Hepatic stellate cell (primary cell): ENCODE results near the gene BSG.

Experiments
- DNase-seq: peaks from one replicate; pipeline ENCODE4 v3.0.0; 2011; ENCODE audit warnings: low spot score

The BSG gene

DNA sequence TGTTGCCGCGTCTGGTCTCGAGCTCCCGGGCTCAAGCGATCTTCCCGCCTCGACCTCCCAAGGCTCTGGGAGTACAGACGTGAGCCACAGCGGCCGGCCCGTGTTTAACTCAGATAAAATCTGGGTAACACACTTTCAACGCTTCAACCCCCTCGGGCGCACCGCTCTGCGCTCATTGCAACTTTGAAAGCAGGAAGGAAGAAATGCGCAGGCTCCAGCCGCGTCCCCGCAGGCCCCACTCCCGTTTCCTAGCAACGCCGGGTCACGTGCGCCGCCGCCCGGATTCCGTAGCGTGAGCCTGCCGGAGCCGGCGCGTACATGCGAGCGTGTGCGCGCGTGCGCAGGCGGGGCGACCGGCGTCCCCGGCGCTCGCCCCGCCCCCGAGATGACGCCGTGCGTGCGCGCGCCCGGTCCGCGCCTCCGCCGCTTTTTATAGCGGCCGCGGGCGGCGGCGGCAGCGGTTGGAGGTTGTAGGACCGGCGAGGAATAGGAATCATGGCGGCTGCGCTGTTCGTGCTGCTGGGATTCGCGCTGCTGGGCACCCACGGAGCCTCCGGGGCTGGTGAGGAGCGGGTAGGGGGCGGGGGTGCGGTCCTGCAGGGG lies at the start of gene BSG:
Gene BSG (plus strand): TSS at position 457 of the 603 bp plus-strand sequence. CDS start 39 bp downstream, at position 496.
- peak; percentile 100 for DNase-seq

DNA sequence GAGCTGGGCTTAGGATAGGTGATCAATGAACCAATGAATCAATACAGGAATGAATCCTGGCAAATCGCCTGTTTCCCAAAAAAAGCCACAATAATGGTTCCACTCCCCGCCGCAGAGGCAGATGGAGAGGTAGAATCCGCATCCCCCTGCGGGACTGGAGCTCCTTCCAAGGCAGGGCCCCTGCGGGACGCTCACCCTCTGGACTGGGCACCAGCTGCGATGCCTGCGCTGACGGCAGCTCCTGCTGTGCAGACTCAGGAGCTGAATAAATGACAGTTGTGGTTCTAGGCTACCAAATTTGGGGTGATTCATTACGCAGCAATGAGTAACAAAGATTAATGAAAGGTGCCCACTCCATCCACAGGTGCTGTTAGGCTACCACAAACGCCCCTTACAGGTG lies 49.7 kb upstream of the BSG start:
- no peak for DNase-seq

DNA sequence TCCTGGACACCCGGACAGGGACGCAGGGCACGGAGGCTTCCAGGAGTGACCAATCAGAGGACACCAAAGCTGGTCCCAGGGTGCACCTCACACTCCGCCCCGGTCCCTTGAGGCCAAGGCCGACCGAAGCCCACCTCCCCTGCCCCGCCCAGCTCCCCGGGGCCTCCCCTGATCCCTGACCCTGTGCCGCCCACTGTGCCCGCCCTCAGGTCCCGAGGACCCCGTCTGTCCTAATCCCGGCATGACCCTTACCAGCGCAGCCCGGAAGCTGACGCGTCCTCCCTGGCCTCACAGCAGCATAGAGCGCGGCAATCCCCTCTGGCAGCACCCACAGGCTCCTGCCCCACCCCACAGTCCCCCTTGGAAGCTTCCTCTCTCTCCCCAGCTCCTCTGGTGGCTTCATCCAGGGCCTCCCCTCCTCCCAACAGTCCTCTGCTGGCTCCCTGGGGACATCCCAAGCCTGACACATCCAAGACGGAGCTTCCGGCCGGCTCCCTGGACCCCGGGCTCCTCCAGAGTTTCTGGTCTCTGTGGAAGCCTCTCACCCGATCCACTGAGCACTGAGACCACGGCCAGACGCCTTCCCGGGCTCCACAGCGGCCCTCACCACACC lies 48.2 kb upstream of the BSG start:
- DNase-seq, result peak; percentile 83

DNA sequence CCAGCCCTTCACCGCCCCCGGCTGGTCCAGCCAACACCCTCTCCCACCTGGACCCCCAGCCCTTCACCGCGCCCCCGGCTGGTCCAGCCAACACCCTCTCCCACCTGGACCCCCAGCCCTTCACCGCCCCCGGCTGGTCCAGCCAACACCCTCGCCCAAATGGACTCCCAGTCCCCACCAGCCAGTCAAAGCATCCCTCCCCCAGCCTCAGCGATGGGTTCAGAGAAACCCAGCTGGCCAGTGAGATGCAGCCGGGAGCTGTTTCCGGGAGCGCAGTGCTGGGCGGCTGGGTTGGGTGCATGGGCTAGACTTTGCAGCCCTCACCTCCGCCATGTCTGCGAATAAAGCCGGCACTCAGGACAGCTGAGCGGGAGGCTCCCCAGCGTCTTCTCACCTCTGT lies 47.4 kb upstream of the BSG start:
- DNase-seq, result no peak

DNA sequence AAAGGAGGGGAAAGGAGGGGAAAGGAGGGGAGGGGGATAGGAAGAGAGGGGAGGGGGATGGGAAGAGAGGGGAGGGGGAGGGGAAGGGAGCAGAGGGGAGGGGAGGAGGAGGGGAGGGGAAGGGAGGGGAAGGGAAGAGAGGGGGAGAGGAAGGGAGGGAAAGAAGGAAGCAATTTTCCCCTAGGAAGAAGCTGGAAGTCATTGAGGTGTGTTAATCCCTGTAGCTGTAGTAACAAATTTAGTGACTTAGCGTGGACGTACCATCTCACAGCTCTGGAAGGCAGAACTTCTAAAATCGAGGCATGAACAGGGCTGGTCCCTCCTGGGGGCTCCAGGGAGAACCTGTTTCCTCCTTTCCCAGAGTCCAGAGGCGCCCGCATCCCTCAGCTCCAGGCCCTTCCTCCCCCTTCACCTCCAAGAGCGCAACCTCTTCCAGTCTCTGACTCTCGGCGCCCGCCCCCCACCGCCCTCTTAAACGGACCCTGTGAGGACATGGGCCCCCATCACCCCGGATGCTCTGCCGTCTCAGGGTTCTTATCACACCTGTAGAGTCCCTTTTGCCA lies 46.5 kb upstream of the BSG start:
- no peak for DNase-seq

DNA sequence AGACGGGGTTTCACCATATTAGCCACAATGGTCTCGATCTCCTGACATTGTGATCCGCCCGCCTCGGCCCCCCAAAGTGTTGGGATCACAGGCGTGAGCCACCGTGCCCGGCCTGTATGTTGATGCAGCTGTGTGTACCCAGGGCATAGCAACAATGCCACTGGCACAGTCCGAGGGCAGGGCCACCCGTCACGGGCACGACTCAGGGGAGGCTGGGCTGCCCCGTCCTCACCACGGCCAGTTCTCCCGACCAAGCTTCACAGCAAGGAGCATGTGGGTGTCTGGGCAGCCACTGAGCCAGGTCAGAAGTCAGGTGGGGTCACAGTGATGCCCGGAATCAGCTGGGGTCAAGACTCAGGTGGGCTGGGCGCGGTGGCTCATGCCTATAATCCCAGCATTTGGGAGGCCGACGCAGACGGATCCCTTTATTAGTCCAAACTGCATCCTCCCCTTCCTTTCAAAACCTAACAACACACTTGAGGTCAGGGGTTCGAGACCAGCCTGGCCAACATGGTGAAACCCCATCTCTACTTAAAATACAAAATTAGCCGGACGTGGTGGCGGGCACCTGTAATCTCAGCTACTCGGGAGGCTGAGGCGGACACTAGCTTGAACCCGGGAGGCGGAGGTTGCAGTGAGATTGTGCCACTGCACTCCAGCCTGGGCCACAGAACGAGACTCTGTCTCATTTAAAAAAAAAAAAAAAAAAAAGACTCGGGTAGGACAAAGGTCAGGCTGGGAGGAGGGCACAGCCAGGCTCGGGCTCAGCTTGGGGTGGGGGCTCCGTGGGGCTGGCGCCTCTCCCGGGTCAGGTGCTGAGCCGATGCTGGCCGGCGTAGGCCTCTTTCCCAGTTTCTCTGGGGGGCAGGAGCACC lies 42.0 kb upstream of the BSG start:
- no peak for DNase-seq

DNA sequence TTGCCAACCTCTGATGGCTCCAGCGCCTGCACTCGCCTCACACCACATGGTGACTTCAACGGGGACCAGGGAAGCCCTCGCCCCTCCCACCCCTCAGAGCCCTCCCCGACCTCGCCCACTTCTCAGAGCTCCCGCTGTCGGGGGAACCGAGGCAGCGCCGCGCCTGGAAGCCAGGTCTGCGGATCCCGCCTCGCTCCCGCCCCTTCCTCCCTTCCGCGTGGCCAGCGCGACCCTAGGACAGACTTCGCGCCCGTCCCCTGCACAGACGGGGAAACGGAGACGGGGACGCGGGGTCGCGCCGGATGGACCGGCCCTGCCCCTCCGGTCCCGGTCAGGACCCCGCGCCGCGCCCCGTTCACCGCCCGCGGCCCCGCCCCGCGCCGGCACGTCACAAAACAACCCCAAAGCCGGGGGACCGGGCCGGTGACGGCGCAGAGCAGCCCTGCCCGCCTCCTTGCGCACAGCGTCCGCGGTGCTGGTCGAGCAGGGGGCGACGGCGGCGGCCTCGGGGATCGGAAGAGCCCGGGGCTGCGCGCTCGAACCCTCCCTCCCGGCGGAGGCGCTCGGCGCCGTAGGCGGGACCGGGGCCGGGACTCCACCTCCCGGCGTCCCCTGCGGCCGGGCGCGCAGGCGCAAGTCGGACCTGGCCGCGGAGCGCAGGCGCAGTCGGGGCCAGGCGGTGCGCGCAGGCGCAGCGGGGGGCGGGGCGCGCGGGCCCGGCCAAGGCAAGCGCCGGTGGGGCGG lies 41.2 kb upstream of the BSG start:
- peak; percentile 99 for DNase-seq

DNA sequence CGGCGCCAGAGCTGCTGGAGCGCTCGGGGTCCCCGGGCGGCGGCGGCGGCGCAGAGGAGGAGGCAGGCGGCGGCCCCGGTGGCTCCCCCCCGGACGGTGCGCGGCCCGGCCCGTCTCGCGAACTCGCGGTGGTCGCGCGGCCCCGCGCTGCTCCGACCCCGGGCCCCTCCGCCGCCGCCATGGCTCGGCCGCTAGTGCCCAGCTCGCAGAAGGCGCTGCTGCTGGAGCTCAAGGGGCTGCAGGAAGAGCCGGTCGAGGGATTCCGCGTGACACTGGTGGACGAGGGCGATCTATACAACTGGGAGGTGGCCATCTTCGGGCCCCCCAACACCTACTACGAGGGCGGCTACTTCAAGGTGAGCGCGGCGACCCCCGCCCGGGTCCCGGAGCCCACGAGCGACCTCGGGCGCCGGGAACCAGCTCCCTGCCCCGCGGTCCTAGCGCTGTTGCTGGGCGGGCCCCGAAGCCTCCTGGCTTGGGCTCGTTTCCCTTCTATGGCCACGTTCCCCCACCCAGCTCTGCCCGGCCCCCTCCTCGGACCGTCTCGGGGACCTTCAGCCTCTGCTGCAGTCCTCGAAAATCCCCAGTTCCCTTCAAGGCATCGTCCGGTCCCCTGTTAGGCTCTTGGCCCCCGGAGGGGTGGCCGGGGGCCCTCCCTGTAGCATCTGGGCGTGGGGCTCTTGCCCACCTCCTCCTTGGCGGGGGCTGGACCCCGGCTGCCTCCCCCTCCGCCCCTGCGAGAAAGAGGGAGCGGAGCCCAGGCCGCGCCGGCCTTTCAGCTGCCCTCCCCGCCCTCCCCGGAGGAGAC lies 40.4 kb upstream of the BSG start, which contains the start of gene CDC34:
Gene CDC34 (plus strand): TSS at position 8 of the 808 bp plus-strand sequence. CDS start 172 bp downstream, at position 180.
- peak; percentile 50 for DNase-seq

DNA sequence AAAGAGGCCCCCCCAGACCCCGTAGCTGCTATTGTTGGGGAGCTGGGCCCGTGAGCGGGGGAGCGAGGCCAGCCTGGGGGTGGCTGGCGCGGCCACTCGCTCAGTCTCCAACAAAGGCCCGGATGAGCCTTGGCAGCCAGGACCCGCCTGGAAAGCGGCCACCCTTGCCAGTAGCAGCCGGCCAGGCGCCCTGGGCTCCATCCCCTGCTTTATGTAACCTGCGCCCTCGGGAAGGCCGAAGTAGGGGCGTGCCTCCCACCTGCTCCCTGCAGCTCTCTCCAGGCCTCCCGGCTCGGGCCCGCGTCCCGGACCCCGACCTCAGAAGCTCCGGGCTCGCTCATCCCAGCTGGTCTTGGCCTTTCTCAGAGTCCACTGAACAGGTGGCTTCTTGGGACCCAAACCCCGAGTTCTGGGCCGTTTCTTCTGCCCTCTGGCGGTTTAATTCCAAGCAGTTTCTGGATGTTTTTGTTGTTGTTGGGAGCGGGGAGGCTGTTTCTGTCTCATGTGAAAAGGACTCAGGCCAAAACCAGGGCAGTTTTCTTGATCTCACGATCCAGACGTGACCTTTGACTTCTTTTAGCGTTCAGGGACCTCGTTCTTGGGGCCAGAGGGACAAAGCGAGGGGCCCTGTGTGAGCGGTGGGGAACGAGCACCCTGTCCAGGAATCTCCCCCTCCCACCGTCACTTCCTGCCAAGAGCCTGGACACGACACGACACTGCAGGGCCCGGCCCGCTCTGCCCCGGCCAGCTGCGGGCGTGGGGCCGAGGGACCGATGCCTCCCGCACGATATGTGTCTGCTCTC lies 39.6 kb upstream of the BSG start:
- peak; percentile 83 for DNase-seq

DNA sequence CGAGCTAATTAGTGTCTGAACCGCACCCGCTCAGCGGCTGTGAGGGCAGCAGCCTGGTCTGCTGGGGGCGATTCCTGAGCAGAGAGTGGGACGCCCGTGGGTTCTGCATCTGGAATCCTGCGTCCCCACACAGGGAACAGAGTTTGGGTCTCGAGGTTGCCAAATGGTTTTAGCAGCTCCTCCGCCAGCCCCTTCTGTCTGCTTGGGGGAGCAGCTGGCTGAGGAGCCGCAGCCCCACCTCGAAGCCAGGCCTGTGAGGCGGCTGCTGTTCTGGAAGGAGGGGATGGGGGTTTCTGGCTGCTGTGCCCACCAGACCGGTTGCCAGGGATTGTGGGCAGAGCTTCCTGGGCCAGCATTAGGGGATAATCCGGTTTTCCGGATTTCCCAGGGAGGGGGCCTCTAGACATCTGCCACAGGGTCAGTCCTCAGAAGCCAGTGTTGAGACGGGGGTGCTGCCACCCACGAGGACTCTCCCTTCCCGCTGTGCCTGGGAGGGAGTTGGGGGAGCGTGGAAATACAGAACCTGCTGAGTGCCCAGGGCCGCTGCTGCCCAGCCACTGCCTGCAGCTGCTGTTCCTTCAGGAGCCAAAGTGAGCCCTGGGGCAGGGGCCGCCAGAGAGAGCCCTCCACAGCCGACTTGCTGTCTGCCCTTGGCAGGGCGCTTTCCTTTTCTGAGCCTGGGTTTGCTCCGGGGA lies 38.9 kb upstream of the BSG start:
- no peak for DNase-seq

DNA sequence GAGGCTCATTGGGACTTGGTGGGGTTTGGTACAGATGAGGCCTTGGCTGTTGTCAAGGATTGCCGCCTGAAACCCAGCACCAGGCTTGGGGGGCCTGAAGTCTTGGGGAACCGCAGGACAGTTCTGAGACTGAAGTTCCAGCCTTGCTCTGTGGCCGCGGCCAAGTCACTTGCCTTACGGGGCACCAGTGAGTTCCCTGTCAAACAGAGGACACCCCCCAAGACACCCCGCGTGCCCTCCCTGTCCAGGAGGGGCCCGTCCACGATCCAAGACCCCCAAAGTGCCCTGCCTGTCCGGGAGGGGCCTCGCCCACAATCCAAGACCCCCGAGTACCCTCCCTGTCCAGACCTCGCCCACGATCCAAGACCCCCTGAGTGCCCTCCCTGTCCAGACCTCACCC lies 38.3 kb upstream of the BSG start:
- DNase-seq, result no peak

DNA sequence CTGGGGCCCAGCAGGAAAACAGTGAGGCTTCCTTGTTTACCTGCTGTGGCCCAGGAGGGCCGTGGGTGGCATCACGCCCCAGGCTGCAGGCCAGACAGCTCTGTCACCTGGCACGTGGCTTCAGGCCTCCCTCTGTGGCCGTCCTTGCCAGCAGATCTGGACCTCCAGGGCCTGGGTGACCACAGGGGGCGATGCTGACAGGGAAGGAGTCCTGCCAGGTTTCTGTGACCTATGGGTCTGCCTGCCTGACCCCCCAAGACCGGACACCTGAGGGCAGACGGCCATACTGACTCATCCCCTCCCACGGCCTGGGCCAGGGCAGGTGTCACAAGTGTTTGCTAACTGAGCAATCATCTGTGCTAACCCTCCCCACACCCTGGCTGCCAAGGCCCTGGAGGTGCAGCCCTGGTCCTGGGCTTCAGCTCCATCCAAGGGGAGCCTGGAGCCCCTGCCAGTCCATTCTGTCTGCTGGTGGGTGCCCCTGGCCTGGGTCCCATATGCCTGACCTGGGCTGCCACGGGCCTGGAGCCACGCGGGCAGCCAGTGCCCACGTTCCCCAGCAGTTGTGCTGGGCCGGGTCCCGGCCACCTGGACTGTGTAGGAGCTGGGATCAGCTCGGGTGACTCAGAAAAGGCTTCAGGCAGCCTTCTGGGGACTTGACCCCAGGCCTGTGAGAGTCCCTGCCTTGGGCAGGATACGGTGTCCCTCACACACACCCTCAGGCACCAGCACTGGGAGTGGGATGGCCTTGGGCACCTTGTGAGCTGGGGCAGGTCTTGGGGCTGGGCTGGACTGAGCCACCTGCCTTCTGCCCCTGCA lies 37.2 kb upstream of the BSG start:
- DNase-seq, result no peak

DNA sequence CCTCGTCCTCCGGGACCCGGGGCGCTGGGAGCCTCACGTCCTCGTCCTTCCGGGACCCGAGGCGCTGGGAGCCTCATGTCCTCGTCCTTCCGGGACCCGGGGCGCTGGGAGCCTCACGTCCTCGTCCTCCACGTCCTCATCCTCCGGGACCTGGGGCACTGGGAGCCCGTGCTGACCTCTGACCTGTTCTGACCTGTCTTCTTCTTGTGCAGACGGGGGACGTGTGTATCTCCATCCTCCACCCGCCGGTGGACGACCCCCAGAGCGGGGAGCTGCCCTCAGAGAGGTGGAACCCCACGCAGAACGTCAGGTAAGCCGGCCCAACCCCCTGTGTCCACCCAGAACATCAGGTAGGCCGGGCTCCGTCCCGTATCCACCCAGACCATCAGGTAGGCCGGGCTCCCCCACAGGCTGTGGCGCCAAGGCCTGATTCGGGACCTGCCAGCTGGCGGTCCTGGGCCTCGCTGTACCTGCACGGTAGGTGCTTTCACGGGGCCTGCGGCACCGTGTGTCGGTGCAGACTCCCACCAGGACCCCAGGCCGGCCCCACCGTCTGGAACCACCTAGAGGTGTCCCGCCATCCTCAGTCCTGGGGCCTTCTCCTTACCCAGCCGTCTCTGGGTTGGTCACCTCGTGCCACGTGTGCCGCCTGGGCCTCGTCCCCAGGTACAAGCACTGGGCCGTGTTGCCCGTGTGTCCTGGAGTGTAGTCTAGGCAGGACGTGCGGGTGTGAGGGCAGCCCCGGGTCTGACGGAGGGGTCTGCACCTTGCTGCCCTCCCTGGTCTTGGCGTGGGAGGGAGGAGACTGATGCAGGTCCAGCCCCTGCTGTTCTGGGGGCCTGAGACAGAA lies 36.1 kb upstream of the BSG start:
- no peak for DNase-seq

DNA sequence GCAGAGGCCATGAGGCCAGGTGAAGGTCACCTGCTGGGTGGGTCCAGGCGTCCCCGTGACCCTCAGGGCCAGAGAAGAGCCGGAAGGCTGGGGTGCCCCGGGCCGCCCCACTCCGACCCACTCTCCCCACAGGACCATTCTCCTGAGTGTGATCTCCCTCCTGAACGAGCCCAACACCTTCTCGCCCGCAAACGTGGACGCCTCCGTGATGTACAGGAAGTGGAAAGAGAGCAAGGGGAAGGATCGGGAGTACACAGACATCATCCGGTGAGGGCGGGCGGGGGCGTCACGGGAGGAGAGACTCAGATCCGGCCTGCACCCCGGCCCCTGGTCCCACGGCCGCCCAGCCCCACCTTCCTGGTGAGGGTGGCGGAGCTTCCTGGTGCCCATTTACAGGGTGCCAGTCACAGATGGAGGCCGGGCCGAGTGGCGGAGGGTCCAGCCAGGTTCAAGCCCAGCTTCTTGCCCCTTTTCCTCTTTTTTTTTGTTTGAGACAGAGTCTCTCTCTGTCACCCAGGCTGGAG lies 35.5 kb upstream of the BSG start:
- DNase-seq, result no peak

DNA sequence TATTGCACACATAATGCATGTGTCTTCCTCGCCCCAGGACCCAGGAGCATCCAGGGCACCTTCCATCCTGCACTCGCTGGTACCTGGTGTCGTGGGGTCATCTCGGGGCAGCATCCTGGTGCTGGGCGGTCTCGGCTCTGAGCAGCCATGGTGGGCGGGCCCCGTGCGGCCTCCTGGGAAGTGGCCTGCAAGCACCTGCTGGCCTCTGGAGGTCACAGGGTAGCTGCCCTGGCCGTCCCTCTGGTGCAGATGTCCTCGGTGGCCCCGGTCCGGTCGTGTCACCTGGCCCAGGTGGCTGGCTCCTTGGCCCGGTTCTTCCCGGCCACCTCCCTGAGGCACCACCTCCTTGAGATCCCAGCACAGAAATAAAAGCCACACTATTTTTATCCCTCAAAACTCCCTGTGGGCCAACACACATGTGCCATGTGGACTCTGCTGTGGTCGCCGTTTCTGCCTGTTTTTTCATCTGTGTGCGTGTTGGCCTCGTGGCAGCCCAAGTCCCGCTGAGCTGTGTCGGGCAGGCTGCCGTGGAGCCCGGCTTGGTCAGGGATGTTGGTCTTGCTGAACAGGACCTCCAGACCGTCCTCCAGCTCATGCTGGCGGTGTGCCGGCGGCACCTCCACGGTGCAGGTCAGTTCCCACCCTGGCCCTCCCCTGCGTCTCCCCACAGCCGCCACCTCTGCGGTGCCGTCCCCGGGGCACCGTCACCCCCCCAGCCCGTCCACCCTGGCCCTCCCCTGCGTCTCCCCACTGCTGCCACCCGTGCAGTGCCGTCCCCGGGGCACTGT lies 33.6 kb upstream of the BSG start:
- no peak for DNase-seq

DNA sequence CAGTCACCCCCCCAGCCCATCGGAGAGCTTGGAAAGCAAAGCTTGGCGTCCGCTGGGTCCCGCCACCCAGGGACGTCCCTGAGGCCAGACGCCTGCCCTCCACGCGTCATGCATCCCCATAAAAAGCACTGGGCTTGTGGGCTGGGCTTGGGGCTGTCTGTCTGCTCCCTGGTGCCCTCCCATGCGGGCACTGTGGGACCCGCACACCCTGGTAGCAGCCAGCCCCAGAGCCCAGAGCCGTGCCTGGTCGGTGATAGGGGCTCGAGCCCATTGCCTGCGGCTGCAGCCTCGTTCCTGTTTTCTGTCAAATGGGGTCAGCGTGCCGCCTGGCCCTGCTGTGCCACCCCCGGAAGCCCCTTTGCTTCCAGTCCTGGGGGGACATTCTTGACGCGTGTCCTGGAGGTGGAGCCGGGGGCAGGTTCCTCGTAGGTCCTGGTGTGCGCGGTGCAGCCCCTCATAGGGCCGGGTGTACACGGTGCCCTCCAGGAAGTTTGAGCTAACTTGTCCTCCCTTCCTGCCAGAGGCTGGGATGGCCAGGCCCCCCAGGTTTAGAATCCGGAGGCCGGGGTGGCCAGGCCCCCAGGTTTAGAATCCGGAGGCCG lies 32.9 kb upstream of the BSG start:
- no peak for DNase-seq
